Subcutaneous abdominal adipose tissue (tissue), 5 donors: Measurements from ENCODE around the gene PCTP.

Experiments used
- H3K27ac ChIP-seq: one replicate; pipeline ENCODE4 v1.7.0; 2013; ENCODE audit warnings: low read depth, mild to moderate bottlenecking, inconsistent platforms, low read length, moderate library complexity
- H3K27me3 ChIP-seq, 5 donors: one replicate each; pipeline ENCODE4 v1.7.0; 2013; ENCODE audit warnings: low read length in 5 of 5, inconsistent platforms in 1 of 5; ENCODE audit not compliant: control insufficient read depth in 5 of 5, insufficient read depth in 4 of 5
- H3K36me3 ChIP-seq, 5 donors: one replicate each; pipeline ENCODE4 v1.7.0; 2013; ENCODE audit warnings: low read length in 5 of 5; ENCODE audit not compliant: control insufficient read depth in 5 of 5, insufficient read depth in 5 of 5
- H3K4me1 ChIP-seq, 5 donors: one replicate each; pipeline ENCODE4 v1.7.0; 2013; ENCODE audit warnings: low read length in 5 of 5, mild to moderate bottlenecking in 3 of 5, moderate library complexity in 1 of 5; ENCODE audit not compliant: control insufficient read depth in 5 of 5, insufficient read depth in 5 of 5
- H3K4me3 ChIP-seq, 5 donors: one replicate each; pipeline ENCODE4 v1.7.0; 2013; ENCODE audit warnings: low read length in 5 of 5, low read depth in 1 of 5
- H3K9ac ChIP-seq, 5 donors: one replicate each; pipeline ENCODE4 v1.7.0; 2013; ENCODE audit warnings: low read length in 5 of 5, mild to moderate bottlenecking in 4 of 5, moderate library complexity in 3 of 5
- H3K9me3 ChIP-seq, 5 donors: one replicate each; pipeline ENCODE4 v1.7.0; 2013; ENCODE audit warnings: low read length in 5 of 5; ENCODE audit not compliant: control insufficient read depth in 5 of 5
- donor health status: healthy.
- donor health status: healthy.
- donor health status: healthy.
- donor health status: healthy.
- donor health status: healthy.

The PCTP gene

GRCh38 chr17:55816532-55817396 is 65.9 kb downstream of the PCTP start:
- H3K9ac ChIP-seq: no peak overlapping the region
- H3K4me3 ChIP-seq: no peak overlapping the region
- H3K9me3 ChIP-seq: peaks cover 0 to 8% (median 3%) of the 10 kb centered on the region in 5 donors
- no peak overlapping the region for H3K27ac ChIP-seq
- no peaks in the 10 kb centered on the region for H3K27me3 ChIP-seq
- no peaks in the 10 kb centered on the region for H3K36me3 ChIP-seq
- peaks cover 0 to 6% (median 5%) of the 10 kb centered on the region in 5 donors for H3K4me1 ChIP-seq

DNA sequence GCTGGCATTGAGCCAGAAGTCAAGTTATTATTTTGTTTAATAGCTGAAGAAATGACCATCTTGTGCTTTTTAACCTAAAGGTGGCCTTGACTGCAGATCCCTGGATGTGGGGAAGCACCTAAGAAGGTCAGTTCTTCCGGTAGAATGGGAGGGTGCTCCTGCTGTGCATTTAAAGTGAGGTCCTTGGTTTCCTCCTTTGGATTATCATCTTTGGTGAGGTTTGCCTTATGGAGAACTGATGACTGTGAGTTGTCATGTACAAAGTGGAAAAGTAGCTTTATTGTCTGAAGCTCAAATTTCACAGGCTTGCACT is 66.5 kb downstream of the PCTP start:
- H3K4me3 ChIP-seq: no peak overlapping the region
- no peak overlapping the region for H3K27ac ChIP-seq
- no peaks in the 10 kb centered on the region for H3K27me3 ChIP-seq
- no peak overlapping the region for H3K9ac ChIP-seq
- no peaks in the 10 kb centered on the region for H3K36me3 ChIP-seq
- peaks cover 0 to 6% (median 5%) of the 10 kb centered on the region in 5 donors for H3K4me1 ChIP-seq
- H3K9me3 ChIP-seq: peaks cover 0 to 8% (median 3%) of the 10 kb centered on the region in 5 donors

- H3K9ac ChIP-seq: no peak overlapping the region
- H3K4me1 ChIP-seq: peaks cover 0 to 6% (median 5%) of the 10 kb centered on the region in 5 donors
- no peaks in the 10 kb centered on the region for H3K36me3 ChIP-seq
- no peak overlapping the region for H3K4me3 ChIP-seq
- H3K9me3 ChIP-seq: peaks cover 0 to 8% (median 3%) of the 10 kb centered on the region in 5 donors
- no peak overlapping the region for H3K27ac ChIP-seq
- no peaks in the 10 kb centered on the region for H3K27me3 ChIP-seq
These were observed 67.2 kb downstream of the PCTP start for GRCh38 chr17:55818026-55818425.

- H3K27me3 ChIP-seq: no peaks in the 10 kb centered on the region
- H3K4me1 ChIP-seq: peaks cover 0 to 6% (median 5%) of the 10 kb centered on the region in 5 donors
- no peaks in the 10 kb centered on the region for H3K36me3 ChIP-seq
- peaks cover 0 to 8% (median 3%) of the 10 kb centered on the region in 5 donors for H3K9me3 ChIP-seq
- no peak overlapping the region for H3K27ac ChIP-seq
- no peak overlapping the region for H3K4me3 ChIP-seq
- no peak overlapping the region for H3K9ac ChIP-seq
These were observed 67.9 kb downstream of the PCTP start for GRCh38 chr17:55818451-55819375.

- no peak overlapping the region for H3K27ac ChIP-seq
- no peak overlapping the region for H3K4me3 ChIP-seq
- H3K27me3 ChIP-seq: no peaks in the 10 kb centered on the region
- H3K9ac ChIP-seq: no peak overlapping the region
- no peaks in the 10 kb centered on the region for H3K4me1 ChIP-seq
- H3K9me3 ChIP-seq: peaks cover 0 to 8% (median 3%) of the 10 kb centered on the region in 5 donors
- peaks cover 0 to 3% (median 0%) of the 10 kb centered on the region in 5 donors for H3K36me3 ChIP-seq
These were observed 69.8 kb downstream of the PCTP start for GRCh38 chr17:55820675-55821074.

DNA sequence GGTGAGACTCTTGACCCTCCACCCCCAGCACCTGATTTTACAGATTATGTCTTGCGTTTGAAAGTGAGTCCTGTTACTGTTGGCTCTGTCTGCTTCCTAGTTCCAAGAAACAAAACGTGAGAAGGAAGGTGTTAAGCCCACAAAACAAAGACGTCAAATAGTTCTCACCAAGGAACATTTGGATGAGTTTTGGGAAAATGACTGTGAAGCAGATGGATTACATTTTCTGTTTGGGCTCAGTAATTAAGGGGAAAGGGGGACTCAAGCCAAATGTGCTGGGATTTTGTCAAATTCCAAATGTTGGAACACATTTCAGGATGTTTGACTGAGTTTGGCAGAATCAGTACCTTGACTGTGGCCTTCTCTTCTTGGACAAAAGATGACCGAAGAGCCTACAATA is 71.2 kb downstream of the PCTP start:
- H3K9me3 ChIP-seq: peaks cover 0 to 8% (median 3%) of the 10 kb centered on the region in 5 donors
- no peak overlapping the region for H3K27ac ChIP-seq
- H3K4me3 ChIP-seq: no peak overlapping the region

GRCh38 chr17:55825213-55825612 is 74.4 kb downstream of the PCTP start:
- no peak overlapping the region for H3K27ac ChIP-seq
- no peaks in the 10 kb centered on the region for H3K27me3 ChIP-seq
- no peak overlapping the region for H3K9ac ChIP-seq
- H3K9me3 ChIP-seq: peaks cover 0 to 7% (median 3%) of the 10 kb centered on the region in 5 donors
- no peak overlapping the region for H3K4me3 ChIP-seq
- no peaks in the 10 kb centered on the region for H3K4me1 ChIP-seq
- H3K36me3 ChIP-seq: peaks cover 0 to 4% (median 0%) of the 10 kb centered on the region in 5 donors

More for the DNA sequence above, 71.2 kb downstream of the PCTP start:
- Histone ChIP-seq H3K4me1 (no peaks in the 10 kb centered on the region), H3K27me3 (no peaks in the 10 kb centered on the region), H3K9ac (no peak overlapping the region), H3K36me3 (peaks cover 0 to 4% (median 0%) of the 10 kb centered on the region in 5 donors)
